Peyer's patch (tissue), 4 donors: Measurements from ENCODE around the gene SLC18A3. TPM values are rescaled to one million over a fixed set of nuclear protein-coding genes. Genes with fewer than 3 reads are reported as not detected.

Experiments
- DNase-seq, 3 donors: peaks; one replicate each; pipeline ENCODE4 v3.0.0-alpha.2; 2017 to 2019
- H3K27ac ChIP-seq, 4 donors: fragments of 200-600 bp; sonication (generic); one replicate each; pipeline ENCODE4 v1.5.1; 2016 to 2019
- H3K27me3 ChIP-seq, 2 donors: fragments of 200-600 bp; sonication (generic); one replicate each; pipeline ENCODE4 v1.5.1; 2019
- H3K36me3 ChIP-seq, 3 donors: fragments of 200-600 bp; sonication (generic); one replicate each; pipeline ENCODE4 v1.5.1; 2016 to 2019
- H3K4me1 ChIP-seq, 4 donors: fragments of 200-600 bp; sonication (generic); one replicate each; pipeline ENCODE4 v1.5.1; 2016 to 2019
- H3K4me3 ChIP-seq, 4 donors: fragments of 200-600 bp; sonication (generic); 1 replicate in 3 of 4; 2 replicates in 1 of 4; pipeline ENCODE4 v1.5.1; 2016 to 2019; ENCODE audit warnings: mild to moderate bottlenecking in 1 of 4
- H3K9me3 ChIP-seq, 4 donors: fragments of 200-600 bp; sonication (generic); one replicate each; pipeline ENCODE4 v1.5.1; 2016 to 2019; ENCODE audit warnings: mild to moderate bottlenecking in 1 of 4
- CTCF ChIP-seq, 6 experiments: fragments of 450-650 bp in 4 of 6; fragments of 200-600 bp in 2 of 6; sonication (generic) in 1 of 6; IDR thresholded peaks; one replicate each; pipeline ENCODE4 v1.5.1; 2017 to 2019; ENCODE audit warnings: antibody characterized with exemption in 6 of 6, mild to moderate bottlenecking in 3 of 6, moderate library complexity in 1 of 6
- POLR2A ChIP-seq, 2 donors: fragments of 450-650 bp; IDR thresholded peaks; one replicate each; pipeline ENCODE4 v1.5.1; 2017; ENCODE audit warnings: antibody characterized with exemption in 2 of 2, mild to moderate bottlenecking in 2 of 2, moderate library complexity in 2 of 2
- total RNA-seq, 4 donors: library from RNA; depleted of rRNA; stranded (reverse); fragments of >200 nt; gene quantifications; one replicate each; pipeline ENCODE4 v1.1.0, GENCODE V29; 2016

SLC18A3 gene
- total RNA-seq, 4 donors from 2014 or later = 0.47 TPM; not detected in 3

GRCh38 chr10:49625411-49625810 lies 15.3 kb downstream of the SLC18A3 start:
- no peak for TF ChIP-seq CTCF (IDR thresholded peaks at IDR 0.05)
- no peak for TF ChIP-seq POLR2A (IDR thresholded peaks at IDR 0.05)
- DNase-seq = peak in 2 of 3 donors; percentile 19 to 37
- Histone ChIP-seq H3K36me3 (no peaks in the 10 kb centered on the region), H3K4me1 (no peaks in the 10 kb centered on the region), H3K9me3 (no peaks in the 10 kb centered on the region), H3K4me3 (no peak overlapping the region), H3K27me3 (no peaks in the 10 kb centered on the region), H3K27ac (no peak overlapping the region)

GRCh38 chr10:49627038-49627437 lies 16.9 kb downstream of the SLC18A3 start:
- Histone ChIP-seq H3K4me1 (no peaks in the 10 kb centered on the region), H3K27me3 (no peaks in the 10 kb centered on the region), H3K36me3 (no peaks in the 10 kb centered on the region), H3K27ac (no peak overlapping the region), H3K9me3 (no peaks in the 10 kb centered on the region), H3K4me3 (no peak overlapping the region)
- TF ChIP-seq CTCF (IDR thresholded peaks at IDR 0.05) = no peak
- peak in 1 of 3 donors; percentile 2 for DNase-seq

- peak in 2 of 3 donors; percentile 32 to 34 for DNase-seq
- Histone ChIP-seq H3K27ac (no peak overlapping the region), H3K36me3 (no peaks in the 10 kb centered on the region), H3K4me3 (no peak overlapping the region), H3K4me1 (no peaks in the 10 kb centered on the region), H3K27me3 (no peaks in the 10 kb centered on the region), H3K9me3 (no peaks in the 10 kb centered on the region)
- no peak for TF ChIP-seq POLR2A (IDR thresholded peaks at IDR 0.05)
- TF ChIP-seq CTCF (IDR thresholded peaks at IDR 0.05) = no peak
These were observed 17.6 kb downstream of the SLC18A3 start for GRCh38 chr10:49627644-49628247.

GRCh38 chr10:49628599-49628998 lies 18.5 kb downstream of the SLC18A3 start:
- Histone ChIP-seq H3K4me1 (no peaks in the 10 kb centered on the region), H3K27me3 (no peaks in the 10 kb centered on the region), H3K27ac (no peak overlapping the region), H3K9me3 (no peaks in the 10 kb centered on the region), H3K36me3 (no peaks in the 10 kb centered on the region), H3K4me3 (no peak overlapping the region)
- peak in 2 of 3 donors; percentile 19 to 25 for DNase-seq
- no peak for TF ChIP-seq CTCF (IDR thresholded peaks at IDR 0.05)
- TF ChIP-seq POLR2A (IDR thresholded peaks at IDR 0.05) = no peak

- TF ChIP-seq CTCF (IDR thresholded peaks at IDR 0.05) = no peak
- TF ChIP-seq POLR2A (IDR thresholded peaks at IDR 0.05) = no peak
- H3K27me3 ChIP-seq = no peaks in the 10 kb centered on the region
- no peak overlapping the region for H3K4me3 ChIP-seq
- no peaks in the 10 kb centered on the region for H3K4me1 ChIP-seq
- H3K9me3 ChIP-seq = no peaks in the 10 kb centered on the region
- no peaks in the 10 kb centered on the region for H3K36me3 ChIP-seq
- H3K27ac ChIP-seq = no peak overlapping the region
- DNase-seq = peak in 1 of 3 donors; percentile 3
These were observed 19.3 kb downstream of the SLC18A3 start for GRCh38 chr10:49629431-49629881.
